AG04450 (cell line): Measurements from ENCODE around the gene LHFPL3. TPM values are rescaled to one million over a fixed set of nuclear protein-coding genes. Genes with fewer than 3 reads are reported as not detected.

Experiments used
- CTCF ChIA-PET: fragments of 300-600, 350-600 bp; formaldehyde crosslinking; extraction: SDS; loops from one replicate; lab custom pipeline; 2022; ENCODE audit warnings: antibody characterized with exemption, inconsistent platforms; lab: Charles Lee
- POLR2A ChIA-PET: fragments of 350-600 bp; formaldehyde crosslinking; extraction: SDS; loops from one replicate; lab custom pipeline; 2021; ENCODE audit warnings: antibody characterized with exemption, inconsistent platforms; lab: Yijun Ruan, JAX
- DNase-seq: peaks from one replicate; pipeline ENCODE4 v3.0.0-alpha.2; 2011; ENCODE audit warnings: low read depth, low spot score
- H3K27ac ChIP-seq: one replicate; pipeline ENCODE4 v1.5.1; 2012; ENCODE audit warnings: low read depth, low read length, control low read depth
- H3K27me3 ChIP-seq: one replicate; pipeline ENCODE4 v1.6.0; 2012; ENCODE audit warnings: low read length; ENCODE audit not compliant: control insufficient read depth, insufficient read depth
- H3K4me3 ChIP-seq: 2 replicates; pipeline ENCODE4 v1.5.1; 2011; ENCODE audit warnings: mild to moderate bottlenecking, low read depth, low read length, control low read depth
- H3K9me3 ChIP-seq: 2 replicates; pipeline ENCODE4 v1.5.1; 2012; ENCODE audit warnings: low read length; ENCODE audit not compliant: control insufficient read depth, insufficient read depth
- polyA plus RNA-seq: library from polyadenylated mRNA; depleted of rRNA; stranded (reverse); fragments of >200 nt; gene quantifications from 2 replicates; pipeline ENCODE4 v1.2.3, GENCODE V29; 2011
- TF ChIP-seq, protein P1 (sequence below): IDR thresholded peaks from 2 replicates; pipeline ENCODE4 v1.5.1; 2011; ENCODE audit warnings: low read depth, low read length, control low read depth, inconsistent platforms

The LHFPL3 gene
- polyA plus RNA-seq, 1 experiment: not detected

DNA sequence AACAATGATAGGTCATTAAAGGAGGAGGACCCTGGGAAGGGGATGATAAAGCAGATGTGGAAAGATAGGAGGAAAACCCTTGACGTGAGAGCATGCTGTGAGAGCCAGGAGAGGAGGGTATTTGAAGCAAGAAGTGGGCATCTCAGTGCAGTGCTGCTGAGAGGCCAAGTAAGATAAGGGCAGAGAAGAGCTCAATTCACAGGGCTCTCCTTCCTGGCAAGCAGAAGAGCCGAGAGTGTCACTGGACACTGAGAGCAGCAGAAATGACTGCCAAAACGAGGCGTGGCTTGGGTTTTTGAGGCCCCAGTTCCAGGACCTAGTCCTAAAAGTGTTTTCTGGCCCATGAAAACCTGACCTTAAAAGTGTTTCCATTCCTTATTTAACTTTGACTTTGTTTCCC is 213.5 kb downstream of the LHFPL3 start:
- CTCF ChIA-PET: no interaction called here
- POLR2A ChIA-PET: no interaction called here
- Histone ChIP-seq H3K27ac (no peak overlapping the region), H3K4me3 (no peak overlapping the region), H3K27me3 (no peaks in the 10 kb centered on the region), H3K9me3 (peaks cover 2% of the 10 kb centered on the region; the same call in 1 of the 2 replicates)
- DNase-seq: no peak
- TF ChIP-seq, protein P1, sequence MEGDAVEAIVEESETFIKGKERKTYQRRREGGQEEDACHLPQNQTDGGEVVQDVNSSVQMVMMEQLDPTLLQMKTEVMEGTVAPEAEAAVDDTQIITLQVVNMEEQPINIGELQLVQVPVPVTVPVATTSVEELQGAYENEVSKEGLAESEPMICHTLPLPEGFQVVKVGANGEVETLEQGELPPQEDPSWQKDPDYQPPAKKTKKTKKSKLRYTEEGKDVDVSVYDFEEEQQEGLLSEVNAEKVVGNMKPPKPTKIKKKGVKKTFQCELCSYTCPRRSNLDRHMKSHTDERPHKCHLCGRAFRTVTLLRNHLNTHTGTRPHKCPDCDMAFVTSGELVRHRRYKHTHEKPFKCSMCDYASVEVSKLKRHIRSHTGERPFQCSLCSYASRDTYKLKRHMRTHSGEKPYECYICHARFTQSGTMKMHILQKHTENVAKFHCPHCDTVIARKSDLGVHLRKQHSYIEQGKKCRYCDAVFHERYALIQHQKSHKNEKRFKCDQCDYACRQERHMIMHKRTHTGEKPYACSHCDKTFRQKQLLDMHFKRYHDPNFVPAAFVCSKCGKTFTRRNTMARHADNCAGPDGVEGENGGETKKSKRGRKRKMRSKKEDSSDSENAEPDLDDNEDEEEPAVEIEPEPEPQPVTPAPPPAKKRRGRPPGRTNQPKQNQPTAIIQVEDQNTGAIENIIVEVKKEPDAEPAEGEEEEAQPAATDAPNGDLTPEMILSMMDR: no peak

DNA sequence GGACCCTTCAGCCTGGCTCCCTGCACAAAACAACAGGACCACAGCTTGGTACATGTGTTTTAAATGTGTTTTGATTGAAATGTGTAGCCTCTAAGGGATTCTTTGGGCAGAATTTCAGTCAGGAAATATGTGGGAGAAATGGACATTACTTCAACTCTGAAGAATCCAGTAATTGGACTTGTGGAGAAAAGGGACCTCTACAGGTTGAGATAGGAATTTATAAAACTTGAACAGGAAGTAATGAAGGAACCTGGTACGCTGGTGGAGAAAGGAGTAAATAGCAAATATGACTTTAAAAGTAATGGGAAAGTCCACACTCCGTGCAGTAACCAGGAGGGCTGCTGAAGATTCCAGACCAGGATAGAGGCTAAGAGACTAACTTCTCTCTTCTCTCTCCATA is 220.5 kb downstream of the LHFPL3 start:
- no peak for DNase-seq
- Histone ChIP-seq H3K9me3 (peaks cover 2% of the 10 kb centered on the region), H3K4me3 (no peak overlapping the region), H3K27me3 (no peaks in the 10 kb centered on the region), H3K27ac (no peak overlapping the region)
- TF ChIP-seq, protein P1: no peak
- CTCF ChIA-PET: no interaction called here
- POLR2A ChIA-PET: no interaction called here

DNA sequence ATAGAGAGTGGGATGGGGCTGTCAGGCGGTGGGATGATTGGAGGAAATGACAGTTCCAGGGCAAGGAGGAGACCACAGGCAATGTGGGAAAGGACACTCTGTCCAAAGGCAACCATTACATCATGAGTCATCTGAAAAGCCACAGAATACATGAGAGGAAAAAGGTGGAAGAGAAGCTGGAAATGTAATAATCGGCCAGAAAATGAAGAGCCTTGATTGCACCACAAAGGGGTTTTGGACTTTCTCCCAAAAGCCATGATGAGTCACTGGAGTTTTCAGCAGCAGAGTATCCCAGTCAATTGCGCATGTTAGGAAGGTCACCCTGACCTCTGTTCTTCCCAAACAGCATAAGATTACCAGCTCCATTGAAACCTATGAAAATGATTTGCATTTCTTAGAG is 222.0 kb downstream of the LHFPL3 start:
- POLR2A ChIA-PET: no interaction called here
- CTCF ChIA-PET: no interaction called here
- Histone ChIP-seq H3K4me3 (no peak overlapping the region), H3K9me3 (peaks cover 2% of the 10 kb centered on the region), H3K27me3 (no peaks in the 10 kb centered on the region), H3K27ac (no peak overlapping the region)
- no peak for DNase-seq
- TF ChIP-seq, protein P1: no peak

DNA sequence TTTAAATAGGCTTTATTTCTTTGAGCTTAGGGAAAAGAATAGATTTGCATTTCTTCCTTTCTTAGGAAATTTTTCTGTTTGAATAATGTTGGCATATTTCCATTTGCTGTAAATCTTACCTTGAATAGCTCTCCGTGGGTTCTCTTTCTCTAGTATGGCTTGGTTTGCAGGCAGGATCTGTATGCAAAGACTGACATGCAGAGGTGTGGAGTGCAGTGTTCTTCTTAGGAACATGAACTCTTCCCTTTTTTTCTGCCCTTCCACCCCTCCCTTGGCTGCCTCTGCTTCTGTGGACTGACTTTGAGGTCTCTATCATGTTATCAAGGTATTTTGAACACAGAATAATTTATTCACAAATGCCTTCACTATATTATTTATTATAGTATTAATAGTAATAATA is 222.8 kb downstream of the LHFPL3 start:
- ChIA-PET POLR2A (no interaction called here), CTCF (interaction anchor here (0.7 kb wide), 1 partner anchor 333 kb away, joined by 3 read pairs; no protein-coding TSS in a partner anchor)
- TF ChIP-seq, protein P1: no peak
- no peak overlapping the region for H3K4me3 ChIP-seq
- H3K27ac ChIP-seq: no peak overlapping the region
- no peak for DNase-seq
- H3K27me3 ChIP-seq: no peaks in the 10 kb centered on the region
- H3K9me3 ChIP-seq: peaks cover 2% of the 10 kb centered on the region

GRCh38 chr7:104552102-104552501 is 223.7 kb downstream of the LHFPL3 start:
- ChIA-PET CTCF (no interaction called here), POLR2A (no interaction called here)
- Histone ChIP-seq H3K9me3 (no peaks in the 10 kb centered on the region; the same call in 1 of the 2 replicates), H3K4me3 (no peak overlapping the region), H3K27ac (no peak overlapping the region), H3K27me3 (no peaks in the 10 kb centered on the region)
- TF ChIP-seq, protein P1: no peak
- DNase-seq: no peak
